GM18526 (cell line): ENCODE data around the gene RASA3.

ENCODE experiments used
- POLR2A ChIP-seq: IDR thresholded peaks from 3 replicates; pipeline ENCODE4 v1.6.1; 2011; ENCODE audit not compliant: insufficient read length; ENCODE audit errors: extremely low read depth

RASA3 gene

GRCh38 chr13:114161644-114162532 is 29.5 kb upstream of the RASA3 start:
- TF ChIP-seq POLR2A, result no peak

- no peak for TF ChIP-seq POLR2A
Measured at GRCh38 chr13:114161028-114161556, 28.7 kb upstream of the RASA3 start.

GRCh38 chr13:114157869-114158495 is 25.6 kb upstream of the RASA3 start:
- no peak for TF ChIP-seq POLR2A

- no peak for TF ChIP-seq POLR2A
Measured at GRCh38 chr13:114155926-114156883, 23.8 kb upstream of the RASA3 start.

GRCh38 chr13:114155320-114155719 is 22.9 kb upstream of the RASA3 start:
- TF ChIP-seq POLR2A, result no peak

- TF ChIP-seq POLR2A, result no peak
Measured at GRCh38 chr13:114154476-114154875, 22.1 kb upstream of the RASA3 start.

- TF ChIP-seq POLR2A, result no peak
Measured at GRCh38 chr13:114153485-114154080, 21.2 kb upstream of the RASA3 start.

GRCh38 chr13:114152831-114153371 is 20.5 kb upstream of the RASA3 start:
- no peak for TF ChIP-seq POLR2A

GRCh38 chr13:114152285-114152645 is 19.8 kb upstream of the RASA3 start:
- TF ChIP-seq POLR2A, result no peak

- TF ChIP-seq POLR2A, result no peak
Measured at GRCh38 chr13:114151565-114152284, 19.3 kb upstream of the RASA3 start.

- TF ChIP-seq POLR2A, result no peak
Measured at GRCh38 chr13:114151031-114151430, 18.6 kb upstream of the RASA3 start.

GRCh38 chr13:114149774-114150740 is 17.6 kb upstream of the RASA3 start:
- TF ChIP-seq POLR2A, result no peak

GRCh38 chr13:114148521-114148855 is 16.1 kb upstream of the RASA3 start:
- TF ChIP-seq POLR2A, result no peak
